GM12878 (cell line): Measurements from ENCODE around the gene STAG1. TPM values are rescaled to one million over a fixed set of nuclear protein-coding genes. Genes with fewer than 3 reads are reported as not detected.

Source experiments
- ATAC-seq: fragments of 200-7000 bp; cut with Tn5 transposase; 3 replicates; pipeline ENCODE4 v1.9.1; 2020; ENCODE audit warnings: mild to moderate bottlenecking, moderate library complexity
- BruUV-seq: library from RNA; stranded (reverse); fragments of 400-500 nt; replicated peaks from 2 replicates; lab custom pipeline; 2021; lab: Mats Ljungman, UMichigan
- CTCF ChIA-PET: fragments of 300-600 bp; sonication (Branson Sonifier 250); formaldehyde crosslinking; extraction: SDS; loops from one replicate; lab custom pipeline; 2021; ENCODE audit warnings: inconsistent platforms; lab: Yijun Ruan, JAX
- POLR2A ChIA-PET: fragments of 350-600 bp; formaldehyde crosslinking; extraction: SDS; loops from one replicate; lab custom pipeline; 2021; ENCODE audit warnings: inconsistent platforms; lab: Charles Lee
- RAD21 ChIA-PET: fragments of 300-600 bp; sonication (Branson Sonifier 250); formaldehyde crosslinking; loops from one replicate; lab custom pipeline; 2023; ENCODE audit warnings: antibody characterized with exemption; ENCODE audit not compliant: unreplicated experiment; lab: Charles Lee
- SMC1A ChIA-PET: fragments of 300-600 bp; sonication (Branson Sonifier 250); formaldehyde crosslinking; loops from one replicate; lab custom pipeline; 2023; ENCODE audit not compliant: unreplicated experiment, uncharacterized antibody; lab: Charles Lee
- DNase-seq: peaks from one replicate; pipeline ENCODE4 v3.0.0-alpha.2; 2011; ENCODE audit warnings: low read depth, low spot score
- FAIRE-seq: peaks from 3 replicates; lab custom pipeline; 2011; peaks lifted over from hg19 to GRCh38; lab: Jason Lieb, UNC
- H2AFZ ChIP-seq: 2 replicates; pipeline ENCODE4 v1.6.0; 2011; ENCODE audit warnings: low read depth, low read length, control low read depth; ENCODE audit not compliant: control insufficient read depth
- H3K27ac ChIP-seq: 2 replicates; pipeline ENCODE4 v1.5.1; 2011; ENCODE audit warnings: control low read depth; ENCODE audit not compliant: control insufficient read depth, insufficient read depth
- H3K27me3 ChIP-seq, 2 experiments: replicated peaks in 1 of 2; 2 replicates each; pipeline versions ENCODE4 v1.6.0 to v1.6.1; 2011; ENCODE audit warnings: low read length in 1 of 2; ENCODE audit not compliant: control insufficient read depth in 2 of 2, insufficient read depth in 2 of 2
- H3K36me3 ChIP-seq, 2 experiments: 2 replicates each; pipeline ENCODE4 v1.5.1; 2011; ENCODE audit warnings: low read length in 1 of 2; ENCODE audit not compliant: control insufficient read depth in 2 of 2, insufficient read depth in 2 of 2
- H3K4me1 ChIP-seq: 2 replicates; pipeline ENCODE4 v1.6.1; 2011; ENCODE audit warnings: mild to moderate bottlenecking, low read length, moderate library complexity, mixed read lengths; ENCODE audit not compliant: control insufficient read depth, insufficient read depth
- H3K4me2 ChIP-seq: 2 replicates; pipeline ENCODE4 v1.6.0; 2011; ENCODE audit warnings: control low read depth; ENCODE audit not compliant: control insufficient read depth, insufficient read depth
- H3K4me3 ChIP-seq: fragments of 200-600 bp; sonication (generic); 2 replicates; pipeline ENCODE4 v1.5.1; 2016
- H3K79me2 ChIP-seq: 2 replicates; pipeline ENCODE4 v1.6.0; 2011; ENCODE audit warnings: low read length; ENCODE audit not compliant: control insufficient read depth, insufficient read depth
- H3K9ac ChIP-seq: 2 replicates; pipeline ENCODE4 v1.8.0; 2011; ENCODE audit warnings: low read length, control low read depth, mixed read lengths; ENCODE audit not compliant: control insufficient read depth, insufficient read depth
- H3K9me3 ChIP-seq: replicated peaks from 3 replicates; pipeline ENCODE4 v1.5.1; 2011; ENCODE audit warnings: mild to moderate bottlenecking, low read length; ENCODE audit not compliant: control insufficient read depth, insufficient read depth
- H4K20me1 ChIP-seq: 2 replicates; pipeline ENCODE4 v1.6.0; 2011; ENCODE audit not compliant: control insufficient read depth, insufficient read depth
- BMI1 ChIP-seq: fragments of 450-650 bp; IDR thresholded peaks from 2 replicates; pipeline ENCODE4 v1.6.1; 2016; ENCODE audit warnings: mild to moderate bottlenecking, moderate library complexity, borderline replicate concordance
- BRCA1 ChIP-seq: IDR thresholded peaks from 2 replicates; pipeline ENCODE4 v1.6.1; 2011; ENCODE audit warnings: low read depth, low read length, improper control_type of control experiment
- CBX5 ChIP-seq: sonication (generic); IDR thresholded peaks from 2 replicates; pipeline ENCODE4 v1.6.1; 2016; ENCODE audit warnings: low read depth, moderate library complexity, mild to moderate bottlenecking, inconsistent platforms
- E2F8 ChIP-seq: fragments of 450-650 bp; IDR thresholded peaks from 2 replicates; pipeline ENCODE4 v1.6.1; 2018; ENCODE audit warnings: mild to moderate bottlenecking, low read depth, moderate library complexity; ENCODE audit not compliant: partially characterized antibody
- EZH2 ChIP-seq: IDR thresholded peaks from 2 replicates; pipeline ENCODE4 v1.6.1; 2012; ENCODE audit warnings: low read depth, mild to moderate bottlenecking, control low read depth, inconsistent platforms, low read length, borderline replicate concordance; ENCODE audit not compliant: control insufficient read depth
- FOXK2 ChIP-seq: fragments of 450-650 bp; IDR thresholded peaks from 2 replicates; pipeline ENCODE4 v1.6.1; 2017; ENCODE audit warnings: mild to moderate bottlenecking, moderate library complexity
- IKZF2 ChIP-seq, 2 experiments: fragments of 450-650 bp; IDR thresholded peaks; 2 replicates each; pipeline ENCODE4 v1.6.1; 2017; ENCODE audit warnings: mild to moderate bottlenecking in 2 of 2, moderate library complexity in 2 of 2
- JUND ChIP-seq: IDR thresholded peaks from 2 replicates; pipeline ENCODE4 v1.6.1; 2012; ENCODE audit warnings: low read depth, mild to moderate bottlenecking, low read length, improper control_type of control experiment, moderate library complexity
- KDM1A ChIP-seq: fragments of 200-600 bp; sonication (generic); IDR thresholded peaks from 2 replicates; pipeline ENCODE4 v1.6.1; 2016; ENCODE audit warnings: borderline replicate concordance
- NFYB ChIP-seq: IDR thresholded peaks from 2 replicates; pipeline ENCODE4 v1.6.1; 2011; ENCODE audit warnings: low read depth, mild to moderate bottlenecking, low read length, improper control_type of control experiment, moderate library complexity; ENCODE audit not compliant: insufficient read depth
- POLR2AphosphoS5 ChIP-seq: IDR thresholded peaks from 2 replicates; pipeline ENCODE4 v1.6.1; 2011; ENCODE audit warnings: mild to moderate bottlenecking, low read length, inconsistent platforms
- SREBF1 ChIP-seq: IDR thresholded peaks from 2 replicates; pipeline ENCODE4 v1.6.1; 2012; ENCODE audit warnings: mild to moderate bottlenecking, low read length
- ZBTB4 ChIP-seq: fragments of 450-650 bp; formaldehyde crosslinking; IDR thresholded peaks from 2 replicates; pipeline ENCODE4 v1.4.0; 2022; ENCODE audit warnings: mild to moderate bottlenecking, moderate library complexity
- ZNF687 ChIP-seq: fragments of 450-650 bp; IDR thresholded peaks from 2 replicates; pipeline ENCODE4 v1.6.1; 2017; ENCODE audit warnings: mild to moderate bottlenecking, moderate library complexity
- ZZZ3 ChIP-seq: IDR thresholded peaks from 2 replicates; pipeline ENCODE4 v1.6.1; 2011; ENCODE audit warnings: low read depth; ENCODE audit not compliant: control insufficient read depth, insufficient read length
- WGBS: methylation state at CpG from one replicate; pipeline ENCODE4 v1.1.6; 2016; ENCODE audit warnings: low lambda C conversion rate; ENCODE audit not compliant: insufficient replicate concordance, insufficient coverage; ENCODE audit errors: missing lambda C conversion rate; 5-methylcytosine and 5-hydroxymethylcytosine counted together
- in situ Hi-C: fragments of 300-500 bp; cut with MboI; formaldehyde crosslinking; loops from 9 replicates; pipeline ENCODE4 v1.14.3; 2018; ENCODE audit warnings: mixed read lengths
- intact Hi-C: fragments of 100-400 bp; cut with micrococcal nuclease; formaldehyde crosslinking; loops from one replicate; pipeline ENCODE4 v1.14.2; 2022; ENCODE audit not compliant: unreplicated experiment
- polyA plus RNA-seq, 11 experiments: library from polyadenylated mRNA; depleted of rRNA in 4 of 11; unstranded in 6 of 11; stranded (reverse) in 5 of 11; fragments of >200 nt; fragmentation: Nextera tagmentation in 4 of 11; fragmentation: Illumina TruSeq in 1 of 11; extraction: Ambion mirVana in 4 of 11; extraction: Trizol in 1 of 11; gene quantifications; 1 replicate in 1 of 11; 2 replicates in 10 of 11; pipeline versions ENCODE4 v1.2.1 to v1.2.3, GENCODE V29; 2011 to 2016; ENCODE audit warnings: inconsistent platforms in 2 of 11, missing spikeins in 2 of 11, low read depth in 1 of 11
- total RNA-seq, 4 experiments: library from RNA; depleted of rRNA in 3 of 4; stranded (reverse); fragments of >200 nt in 3 of 4; fragmentation: Illumina TruSeq in 1 of 4; extraction: Trizol in 1 of 4; gene quantifications; 2 replicates each; pipeline versions ENCODE4 v1.2.1 to v1.2.3, GENCODE V29; 2013 to 2021

STAG1 gene
- total and polyA plus RNA-seq, 10 of the 15 experiments (the other 5 are each of a cell fraction or from before 2014, with no cell fraction given) = 4.4 to 30.1 (median 20.2) TPM

GRCh38 chr3:136437043-136437442 lies 315.1 kb downstream of the STAG1 start:
- Histone ChIP-seq H4K20me1 (no peaks in the 10 kb centered on the region), H3K36me3 (peaks cover 0 to 2% of the 10 kb centered on the region in 2 experiments; a peak in 2 of 4 replicates), H3K9ac (no peak overlapping the region), H3K4me3 (no peak overlapping the region), H3K27ac (no peak overlapping the region), H3K9me3 (no peaks in the 10 kb centered on the region), H2AFZ (no peak overlapping the region), H3K27me3 (no peaks in the 10 kb centered on the region), H3K79me2 (no peaks in the 10 kb centered on the region), H3K4me1 (no peaks in the 10 kb centered on the region), H3K4me2 (no peak overlapping the region)
- ChIA-PET SMC1A (interaction anchor here (0.8 to 1.4 kb wide), 3 partner anchors 9 to 577 kb away, joined by 3 read pairs; no protein-coding TSS in a partner anchor), RAD21 (no interaction called here), CTCF (no interaction called here), POLR2A (no interaction called here)
- intact Hi-C loops = no loop called here
- BruUV-seq = no TSS peak
- ATAC-seq (no peak), DNase-seq (no peak), FAIRE-seq (no peak)
- in situ Hi-C loops = no loop called here
- WGBS = 100% methylated on average over 2 of the region's 2 CpGs
- TF ChIP-seq CBX5 = no peak
- no peak for TF ChIP-seq BMI1
- TF ChIP-seq EZH2 = no peak
- no peak for TF ChIP-seq KDM1A
- no peak for TF ChIP-seq ZBTB4 (CRISPR knock-in tag)
- no peak for TF ChIP-seq BRCA1
- TF ChIP-seq POLR2AphosphoS5 = no peak
- TF ChIP-seq ZZZ3 = no peak
- no peak for TF ChIP-seq ZNF687
- TF ChIP-seq E2F8 = no peak
- no peak for TF ChIP-seq JUND
- no peak for TF ChIP-seq NFYB
- no peak for TF ChIP-seq FOXK2
- no peak for TF ChIP-seq IKZF2 (IDR thresholded peaks at IDR 0.05)
- TF ChIP-seq SREBF1 = no peak
